Choroid plexus epithelial cell (primary cell): ENCODE results near the gene WDR82.

Experiments
- DNase-seq: peaks from one replicate; pipeline ENCODE4 v3.0.0-alpha.2; 2010; ENCODE audit warnings: low read depth
- H3K4me3 ChIP-seq: 2 replicates; pipeline ENCODE4 v1.5.1; 2011; ENCODE audit warnings: low read depth, mild to moderate bottlenecking, control low read depth, low read length, moderate library complexity
- CTCF ChIP-seq: conservative IDR thresholded peaks from 2 replicates; pipeline ENCODE4 v1.5.1; 2011; ENCODE audit warnings: low read depth, mild to moderate bottlenecking, control low read depth, inconsistent platforms, low read length, moderate library complexity

WDR82 gene

GRCh38 chr3:52236424-52236886 is 42.0 kb downstream of the WDR82 start:
- H3K4me3 ChIP-seq: no peak overlapping the region
- no peak for DNase-seq
- no peak for TF ChIP-seq CTCF

- TF ChIP-seq CTCF: no peak
- no peak overlapping the region for H3K4me3 ChIP-seq
- no peak for DNase-seq
Observed at GRCh38 chr3:52234516-52235447, 43.7 kb downstream of the WDR82 start.

GRCh38 chr3:52233968-52234367 is 44.5 kb downstream of the WDR82 start:
- no peak for TF ChIP-seq CTCF
- DNase-seq: no peak
- H3K4me3 ChIP-seq: no peak overlapping the region

GRCh38 chr3:52233108-52233591 is 45.3 kb downstream of the WDR82 start:
- H3K4me3 ChIP-seq: no peak overlapping the region
- DNase-seq: no peak
- TF ChIP-seq CTCF: no peak

GRCh38 chr3:52232279-52233107 is 46.0 kb downstream of the WDR82 start:
- peak; percentile 17 for TF ChIP-seq CTCF
- no peak for DNase-seq
- H3K4me3 ChIP-seq: no peak overlapping the region

- H3K4me3 ChIP-seq: no peak overlapping the region
- peak; percentile 84 for TF ChIP-seq CTCF
- DNase-seq: peak; percentile 49
Observed at GRCh38 chr3:52231502-52232278, 46.8 kb downstream of the WDR82 start.
